Common myeloid progenitor, CD34-positive (primary cell): ENCODE results near the gene SDR9C7.
"Not testable (repeated sequence)": the region's sequence is repeated elsewhere in the genome, so short reads cannot be mapped to it uniquely, and the experiment has no call there.

Experiments used
- CTCF ChIA-PET: fragments of 350-600 bp; sonication (Branson Sonifier 250); formaldehyde crosslinking; loops from one replicate; lab custom pipeline; 2021; ENCODE audit warnings: antibody characterized with exemption; lab: Charles Lee
- POLR2A ChIA-PET: fragments of 350-600 bp; sonication (Branson Sonifier 250); formaldehyde crosslinking; loops from one replicate; lab custom pipeline; 2021; ENCODE audit warnings: antibody characterized with exemption; lab: Charles Lee
- DNase-seq, 3 donors: peaks; one replicate each; pipeline versions ENCODE4 v3.0.0 to v3.0.0-alpha.2; 2013
- H3K27ac ChIP-seq, 2 experiments: 1 replicate in 1 of 2; 2 replicates in 1 of 2; pipeline ENCODE4 v1.7.0; 2013; ENCODE audit warnings: inconsistent platforms in 2 of 2, low read length in 2 of 2, mild to moderate bottlenecking in 2 of 2, low read depth in 1 of 2, moderate library complexity in 1 of 2; ENCODE audit not compliant: severe bottlenecking in 2 of 2, insufficient read depth in 1 of 2, poor library complexity in 1 of 2
- H3K27me3 ChIP-seq, 5 experiments: replicated peaks in 2 of 5; 1 replicate in 3 of 5; 2 replicates in 2 of 5; pipeline versions ENCODE4 v1.6.1 to v1.7.0; 2013; ENCODE audit warnings: low read length in 4 of 5, mild to moderate bottlenecking in 2 of 5, moderate library complexity in 2 of 5, inconsistent platforms in 1 of 5; ENCODE audit not compliant: insufficient read depth in 5 of 5, control insufficient read depth in 4 of 5
- H3K36me3 ChIP-seq, 4 experiments: 1 replicate in 2 of 4; 2 replicates in 2 of 4; pipeline versions ENCODE4 v1.6.1 to v1.7.0; 2013; ENCODE audit warnings: low read length in 3 of 4, control low read depth in 1 of 4, mild to moderate bottlenecking in 1 of 4; ENCODE audit not compliant: control insufficient read depth in 4 of 4, insufficient read depth in 4 of 4
- H3K4me1 ChIP-seq, 4 experiments: 1 replicate in 3 of 4; 2 replicates in 1 of 4; pipeline versions ENCODE4 v1.6.1 to v1.7.1; 2013; ENCODE audit warnings: low read length in 3 of 4, mild to moderate bottlenecking in 3 of 4, control low read depth in 1 of 4, inconsistent platforms in 1 of 4, moderate library complexity in 1 of 4; ENCODE audit not compliant: control insufficient read depth in 4 of 4, insufficient read depth in 4 of 4; ENCODE audit errors: control extremely low read depth in 1 of 4
- H3K4me3 ChIP-seq, 7 experiments: 1 replicate in 4 of 7; 2 replicates in 3 of 7; pipeline versions ENCODE4 v1.5.1 to v1.7.0; 2013; ENCODE audit warnings: mild to moderate bottlenecking in 7 of 7, low read length in 6 of 7, moderate library complexity in 6 of 7, inconsistent platforms in 2 of 7, low read depth in 2 of 7, control low read depth in 1 of 7; ENCODE audit not compliant: insufficient read depth in 4 of 7, control insufficient read depth in 1 of 7; ENCODE audit errors: extremely low read depth in 1 of 7
- H3K9me3 ChIP-seq, 5 experiments: 1 replicate in 4 of 5; 2 replicates in 1 of 5; pipeline versions ENCODE4 v1.6.1 to v1.7.1; 2013; ENCODE audit warnings: low read length in 4 of 5, mild to moderate bottlenecking in 2 of 5, inconsistent platforms in 1 of 5, low read depth in 1 of 5, moderate library complexity in 1 of 5; ENCODE audit not compliant: control insufficient read depth in 4 of 5, insufficient read depth in 2 of 5; ENCODE audit errors: control extremely low read depth in 1 of 5
- WGBS: methylation state at CpG from one replicate; pipeline ENCODE4 v1.1.5; 2013; ENCODE audit not compliant: insufficient coverage; 5-methylcytosine and 5-hydroxymethylcytosine counted together

Gene SDR9C7

GRCh38 chr12:56962247-56962646 is 28.0 kb upstream of the SDR9C7 start:
- H3K27ac ChIP-seq, H3K27me3 ChIP-seq, H3K4me1 ChIP-seq, CTCF ChIA-PET, POLR2A ChIA-PET, H3K4me3 ChIP-seq, H3K36me3 ChIP-seq, DNase-seq: not testable (repeated sequence)
- WGBS = 48% methylated on average over 3 of the region's 4 CpGs
- H3K9me3 ChIP-seq = peaks cover 0 to 13% (median 9%) of the 10 kb centered on the region in 5 experiments

DNA sequence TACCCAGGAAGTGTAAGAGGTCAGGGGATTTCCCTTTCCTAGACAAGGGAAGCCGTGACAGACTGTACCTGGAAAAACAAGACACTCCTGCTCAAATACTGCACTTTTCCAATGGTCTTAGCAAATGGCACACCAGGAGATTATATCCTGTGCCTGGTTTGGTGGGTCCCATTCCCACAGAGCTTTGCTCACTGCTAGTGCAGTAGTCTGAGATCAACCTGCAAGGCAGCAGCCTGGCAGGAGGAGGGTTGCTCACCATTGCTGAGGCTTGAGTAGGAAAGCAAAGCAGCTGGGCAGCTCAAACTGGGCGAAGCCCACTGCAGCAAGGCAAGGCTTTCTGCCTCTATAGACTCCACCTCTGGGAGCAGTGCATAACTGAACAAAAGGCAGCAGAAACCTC is 24.2 kb upstream of the SDR9C7 start:
- no peak overlapping the region for H3K27ac ChIP-seq
- H3K27me3 ChIP-seq = no peaks in the 10 kb centered on the region
- no peak overlapping the region for H3K4me3 ChIP-seq
- no peaks in the 10 kb centered on the region for H3K4me1 ChIP-seq
- H3K9me3 ChIP-seq = peaks cover 0 to 12% (median 9%) of the 10 kb centered on the region in 5 experiments
- no peaks in the 10 kb centered on the region for H3K36me3 ChIP-seq
- DNase-seq = no peak
- POLR2A ChIA-PET = no interaction called here
- 86% methylated on average over 2 of the region's 2 CpGs for WGBS
- CTCF ChIA-PET = no interaction called here

DNA sequence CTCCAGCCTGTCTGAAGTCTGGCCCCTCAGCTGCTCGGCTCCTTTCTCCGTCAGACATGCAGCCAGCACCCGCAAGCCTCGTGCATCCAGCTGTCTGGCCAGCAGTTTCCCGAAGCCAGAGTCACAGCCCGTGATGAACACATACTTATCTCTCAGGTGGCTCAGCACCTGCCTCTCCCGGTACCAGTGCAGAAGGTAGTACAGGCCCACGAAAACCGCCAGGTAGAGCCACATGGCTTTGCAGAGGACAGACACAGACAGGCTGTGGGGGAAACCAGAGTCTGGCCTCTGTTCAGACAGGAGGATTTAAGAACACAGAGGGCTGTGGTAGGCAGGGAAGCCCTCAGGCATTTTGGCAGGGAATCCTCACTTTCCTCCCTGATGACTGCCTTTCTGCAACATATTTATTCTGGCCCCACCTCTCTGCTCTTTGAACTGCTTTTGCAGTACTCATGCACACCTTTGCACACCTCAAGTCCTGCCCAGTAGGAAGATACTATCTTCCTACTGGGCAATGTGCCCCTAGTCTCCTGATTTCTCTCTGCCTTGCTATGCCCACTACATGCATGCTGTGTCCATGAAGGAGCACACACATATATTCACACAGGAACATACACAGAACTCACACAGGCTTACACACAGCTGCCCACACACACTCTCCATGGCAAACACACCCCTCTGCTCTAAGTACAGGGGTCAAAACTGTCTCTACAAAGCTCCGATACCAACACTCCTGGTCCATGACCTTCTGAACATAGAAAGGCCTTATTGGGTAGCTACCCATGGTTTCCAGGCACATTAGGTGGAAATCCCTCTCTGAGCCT is 23.2 kb upstream of the SDR9C7 start, which contains the start of gene RDH16:
Gene RDH16, minus strand, starts transcription at position 380 of the 824 bp plus-strand sequence. Its CDS starts 146 bp downstream, at position 234.
- DNase-seq = no peak
- H3K27ac ChIP-seq = no peak within 1 kb of the TSS
- no peaks in the 10 kb centered on the region for H3K4me1 ChIP-seq
- CTCF ChIA-PET = no interaction called here
- no peaks in the 10 kb centered on the region for H3K27me3 ChIP-seq
- POLR2A ChIA-PET = no interaction called here
- no peaks in the 10 kb centered on the region for H3K36me3 ChIP-seq
- H3K9me3 ChIP-seq = peaks cover 0 to 12% (median 8%) of the 10 kb centered on the region in 5 experiments
- 99% methylated on average over 10 of the region's 10 CpGs for WGBS
- H3K4me3 ChIP-seq = no peak within 1 kb of the TSS

- no peaks in the 10 kb centered on the region for H3K4me1 ChIP-seq
- no peak overlapping the region for H3K4me3 ChIP-seq
- CTCF ChIA-PET = no interaction called here
- H3K27ac ChIP-seq = no peak overlapping the region
- 90% methylated on average over 1 of the region's 2 CpGs for WGBS
- DNase-seq = no peak
- POLR2A ChIA-PET = no interaction called here
- H3K9me3 ChIP-seq = peaks cover 0 to 12% (median 8%) of the 10 kb centered on the region in 5 experiments
- no peaks in the 10 kb centered on the region for H3K27me3 ChIP-seq
- no peaks in the 10 kb centered on the region for H3K36me3 ChIP-seq
Measured at GRCh38 chr12:56955631-56956256, 21.5 kb upstream of the SDR9C7 start.

DNA sequence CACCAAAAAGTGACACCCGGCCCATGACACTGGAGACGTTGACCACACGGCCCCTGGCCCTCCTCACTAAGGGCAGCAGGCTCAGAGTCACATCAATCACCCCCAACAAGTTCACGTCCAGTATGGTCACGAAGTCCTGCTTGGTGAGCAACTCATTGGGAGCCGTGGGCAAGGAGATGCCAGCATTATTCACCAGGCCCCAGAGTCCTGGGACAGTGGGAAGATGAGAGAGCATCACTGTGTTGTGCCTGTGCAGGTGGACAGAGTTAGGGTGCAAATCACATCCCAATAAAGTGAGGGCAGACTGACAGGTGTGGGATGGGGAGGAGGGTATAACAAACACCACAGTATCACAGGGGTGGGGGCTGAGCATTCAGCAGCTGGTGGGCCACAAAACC is 20.7 kb upstream of the SDR9C7 start:
- Histone ChIP-seq H3K4me3 (no peak overlapping the region), H3K4me1 (no peaks in the 10 kb centered on the region), H3K27me3 (no peaks in the 10 kb centered on the region), H3K27ac (no peak overlapping the region), H3K9me3 (peaks cover 0 to 12% (median 8%) of the 10 kb centered on the region in 5 experiments), H3K36me3 (no peaks in the 10 kb centered on the region)
- no peak for DNase-seq
- WGBS = 98% methylated on average over 5 of the region's 6 CpGs
- ChIA-PET CTCF (no interaction called here), POLR2A (no interaction called here)

DNA sequence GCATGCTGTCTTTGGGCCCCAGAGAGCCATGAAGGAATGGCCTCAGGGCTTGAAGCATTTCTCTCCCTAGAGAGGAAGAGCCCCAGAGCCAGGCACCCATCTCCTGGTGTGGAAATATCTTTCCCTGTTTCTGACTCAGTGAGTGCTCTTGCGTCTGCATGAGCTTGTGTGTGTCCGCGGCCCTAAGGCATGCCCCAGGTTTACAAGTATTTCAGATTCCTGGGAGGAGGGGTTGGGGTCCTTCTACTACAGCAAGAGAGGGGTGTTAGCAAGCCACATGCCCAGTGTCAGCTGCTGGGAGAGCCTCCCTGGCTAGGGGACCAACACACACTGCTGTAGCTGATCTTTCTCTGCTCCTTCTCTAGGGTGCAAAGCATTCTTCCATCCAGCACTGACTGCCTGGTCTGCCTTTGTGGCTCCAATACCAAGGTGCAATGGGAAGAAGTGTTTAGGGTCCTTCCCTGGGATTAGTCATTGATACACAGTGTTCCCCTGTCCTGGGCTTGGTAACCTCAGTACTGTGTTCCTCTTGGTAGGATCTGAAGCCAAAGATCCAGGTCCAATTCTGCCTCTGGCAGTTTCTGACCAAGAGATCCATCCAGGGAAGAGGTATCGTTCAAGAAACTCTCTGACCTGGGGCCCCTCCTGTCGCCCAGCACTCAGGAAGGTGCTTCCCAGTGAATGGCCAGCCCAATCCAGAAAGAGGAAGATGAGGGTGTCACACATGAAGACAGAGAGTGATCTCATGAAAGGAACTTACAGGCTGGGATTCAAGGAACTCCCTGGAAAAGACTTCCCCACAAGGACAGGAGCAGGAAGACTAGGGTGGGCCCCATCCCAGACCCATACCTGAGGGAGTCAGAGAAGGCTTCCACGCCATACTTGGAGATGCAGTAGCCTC is 20.1 kb upstream of the SDR9C7 start:
- CTCF ChIA-PET = no interaction called here
- H3K9me3 ChIP-seq = peaks cover 0 to 12% (median 8%) of the 10 kb centered on the region in 5 experiments
- no peak overlapping the region for H3K4me3 ChIP-seq
- no peak overlapping the region for H3K27ac ChIP-seq
- WGBS = 98% methylated on average over 6 of the region's 6 CpGs
- H3K4me1 ChIP-seq = no peaks in the 10 kb centered on the region
- DNase-seq = no peak
- no peaks in the 10 kb centered on the region for H3K36me3 ChIP-seq
- POLR2A ChIA-PET = no interaction called here
- H3K27me3 ChIP-seq = no peaks in the 10 kb centered on the region
